ENCODE measurements around the gene C3orf20. TPM values are rescaled to one million over a fixed set of nuclear protein-coding genes. Genes with fewer than 3 reads are reported as not detected.

The C3orf20 gene
- total and polyA plus RNA-seq, 11 donors = 0.21 to 0.31 TPM; not detected in 9

- no peak for ATAC-seq
- intact Hi-C loops (cut with DNase I) = no loop called here
- no peaks in the 10 kb centered on the region for H3K27me3 ChIP-seq
- H3K4me3 ChIP-seq = no peak overlapping the region
- H3K4me1 ChIP-seq = peaks cover 0 to 4% (median 0%) of the 10 kb centered on the region in 12 donors
- DNase-seq = no peak
- TF ChIP-seq POLR2A (IDR thresholded peaks at IDR 0.05) (no peak), CTCF (IDR thresholded peaks at IDR 0.05) (no peak)
- H3K27ac ChIP-seq = no peak overlapping the region
- H3K36me3 ChIP-seq = no peaks in the 10 kb centered on the region
- WGBS, 4 donors = 89 to 96% (median 90%) methylated on average over 4 of the region's 4 CpGs
- H3K9me3 ChIP-seq = no peaks in the 10 kb centered on the region
Measured at GRCh38 chr3:14701676-14702075, 26.7 kb downstream of the C3orf20 start.

- H3K4me1 ChIP-seq = peaks cover 0 to 4% (median 0%) of the 10 kb centered on the region in 12 donors
- DNase-seq = no peak
- no peaks in the 10 kb centered on the region for H3K36me3 ChIP-seq
- no peaks in the 10 kb centered on the region for H3K27me3 ChIP-seq
- no peak for ATAC-seq
- no peak overlapping the region for H3K4me3 ChIP-seq
- WGBS, 4 donors = 84 to 95% (median 91%) methylated on average over 5 to 9 of the region's 9 CpGs
- H3K27ac ChIP-seq = no peak overlapping the region
- H3K9me3 ChIP-seq = no peaks in the 10 kb centered on the region
- no peak for TF ChIP-seq POLR2A (IDR thresholded peaks at IDR 0.05)
- TF ChIP-seq CTCF (IDR thresholded peaks at IDR 0.05) = no peak
- intact Hi-C loops (cut with DNase I) = no loop called here
Measured at GRCh38 chr3:14703128-14703750, 28.3 kb downstream of the C3orf20 start.

GRCh38 chr3:14703791-14704190 lies 28.9 kb downstream of the C3orf20 start:
- no peak overlapping the region for H3K4me3 ChIP-seq
- ATAC-seq = no peak
- WGBS, 4 donors = 90 to 95% (median 94%) methylated on average over 3 of the region's 3 CpGs
- H3K27ac ChIP-seq = no peak overlapping the region
- no peaks in the 10 kb centered on the region for H3K9me3 ChIP-seq
- no peaks in the 10 kb centered on the region for H3K36me3 ChIP-seq
- no peaks in the 10 kb centered on the region for H3K27me3 ChIP-seq
- intact Hi-C loops (cut with DNase I) = no loop called here
- TF ChIP-seq POLR2A (IDR thresholded peaks at IDR 0.05) (no peak), CTCF (IDR thresholded peaks at IDR 0.05) (no peak)
- DNase-seq = no peak
- H3K4me1 ChIP-seq = peaks cover 0 to 4% (median 0%) of the 10 kb centered on the region in 12 donors

- no peak overlapping the region for H3K27ac ChIP-seq
- WGBS, 4 donors = 81 to 92% (median 87%) methylated on average over 5 of the region's 5 CpGs
- H3K27me3 ChIP-seq = no peaks in the 10 kb centered on the region
- H3K4me1 ChIP-seq = no peaks in the 10 kb centered on the region
- no peak overlapping the region for H3K4me3 ChIP-seq
- TF ChIP-seq POLR2A (IDR thresholded peaks at IDR 0.05) (no peak), CTCF (IDR thresholded peaks at IDR 0.05) (no peak)
- H3K36me3 ChIP-seq = no peaks in the 10 kb centered on the region
- H3K9me3 ChIP-seq = peaks cover 0 to 6% (median 0%) of the 10 kb centered on the region in 12 donors
- no peak for DNase-seq
- ATAC-seq = no peak
- intact Hi-C loops (cut with DNase I) = no loop called here
Measured at GRCh38 chr3:14706096-14706495, 31.2 kb downstream of the C3orf20 start.

Measured in heart left ventricle (tissue), 16 donors.